ENCODE results near the gene GOLGA8B. TPM values are rescaled to one million over a fixed set of nuclear protein-coding genes. Genes with fewer than 3 reads are reported as not detected.
"Not testable (repeated sequence)": the region's sequence is repeated elsewhere in the genome, so short reads cannot be mapped to it uniquely, and the experiment has no call there.

GOLGA8B gene
- total RNA-seq, 1 donor from 2014 or later = 31.3 TPM

- TF ChIP-seq CTCF (IDR thresholded peaks at IDR 0.05) = no peak
- no peaks in the 10 kb centered on the region for H3K4me1 ChIP-seq
- no peak overlapping the region for H3K27ac ChIP-seq
- intact Hi-C loops (cut with DNase I) = no loop called here
- H3K9me3 ChIP-seq = no peaks in the 10 kb centered on the region
- DNase-seq (ENCODE audit: low spot score in 2 of 2) = no peak
- no peaks in the 10 kb centered on the region for H3K36me3 ChIP-seq
- no peaks in the 10 kb centered on the region for H3K27me3 ChIP-seq
- H3K4me3 ChIP-seq = no peak overlapping the region
Observed at GRCh38 chr15:34597316-34597715, 13.9 kb upstream of the GOLGA8B start.

- no peak overlapping the region for H3K4me3 ChIP-seq
Observed at GRCh38 chr15:34594361-34594760, 10.9 kb upstream of the GOLGA8B start.

GRCh38 chr15:34591306-34591705 is 7.9 kb upstream of the GOLGA8B start:
- Histone ChIP-seq H3K4me3 (no peak overlapping the region), H3K27ac (no peak overlapping the region), H3K9me3 (no peaks in the 10 kb centered on the region), H3K4me1 (no peaks in the 10 kb centered on the region), H3K36me3 (no peaks in the 10 kb centered on the region), H3K27me3 (no peaks in the 10 kb centered on the region)
- intact Hi-C loops (cut with DNase I) = no loop called here
- no peak for TF ChIP-seq CTCF (IDR thresholded peaks at IDR 0.05)
- no peak for DNase-seq (ENCODE audit: low spot score in 2 of 2)

More at GRCh38 chr15:34594361-34594760, 10.9 kb upstream of the GOLGA8B start:
- no peaks in the 10 kb centered on the region for H3K4me1 ChIP-seq
- DNase-seq (ENCODE audit: low spot score in 2 of 2) = no peak
- no peaks in the 10 kb centered on the region for H3K27me3 ChIP-seq
- intact Hi-C loops (cut with DNase I) = no loop called here
- H3K36me3 ChIP-seq = no peaks in the 10 kb centered on the region
- no peak overlapping the region for H3K27ac ChIP-seq
- H3K9me3 ChIP-seq = no peaks in the 10 kb centered on the region
- TF ChIP-seq CTCF (IDR thresholded peaks at IDR 0.05) = no peak

GRCh38 chr15:34588046-34588674 is 4.7 kb upstream of the GOLGA8B start:
- no peaks in the 10 kb centered on the region for H3K27me3 ChIP-seq
- H3K4me1 ChIP-seq = peaks cover 5 to 7% of the 10 kb centered on the region in 2 donors
- H3K9me3 ChIP-seq = no peaks in the 10 kb centered on the region
- peak overlapping the region; percentile 28 to 51 for H3K4me3 ChIP-seq
- peak; percentile 74 to 84 (median 75) for TF ChIP-seq CTCF (IDR thresholded peaks at IDR 0.05)
- intact Hi-C loops (cut with DNase I) = loop anchor here (5.0 kb wide), 2 partner anchors 251 to 531 kb away; partner anchors contain the start of gene SLC12A6
- H3K27ac ChIP-seq = peak overlapping the region; percentile 3 to 50
- peak in 1 of 2 donors; percentile 85 for DNase-seq (ENCODE audit: low spot score in 2 of 2)
- no peaks in the 10 kb centered on the region for H3K36me3 ChIP-seq

- H3K36me3 ChIP-seq; DNase-seq (ENCODE audit: low spot score in 2 of 2); H3K4me3 ChIP-seq; H3K27me3 ChIP-seq; H3K9me3 ChIP-seq; H3K27ac ChIP-seq: not testable (repeated sequence)
- intact Hi-C loops (cut with DNase I) = loop anchor here (5.0 kb wide), 2 partner anchors 249 to 529 kb away; partner anchors contain the start of gene SLC12A6
- peaks cover 7 to 13% of the 10 kb centered on the region in 2 donors for H3K4me1 ChIP-seq
Observed at GRCh38 chr15:34585966-34586365, 2.5 kb upstream of the GOLGA8B start.

GRCh38 chr15:34584996-34585395 is 1.5 kb upstream of the GOLGA8B start:
- Histone ChIP-seq H3K27me3 (no peaks in the 10 kb centered on the region), H3K4me1 (peaks cover 7 to 19% of the 10 kb centered on the region in 2 donors), H3K36me3 (no peaks in the 10 kb centered on the region), H3K4me3 (no peak overlapping the region), H3K9me3 (no peaks in the 10 kb centered on the region), H3K27ac (no peak overlapping the region)
- DNase-seq (ENCODE audit: low spot score in 2 of 2) = no peak
- TF ChIP-seq CTCF (IDR thresholded peaks at IDR 0.05) = no peak
- intact Hi-C loops (cut with DNase I) = loop anchor here (5.0 kb wide), 3 partner anchors 248 to 528 kb away; partner anchors contain the start of genes EMC4 and SLC12A6

Measured in ascending aorta (tissue), 2 donors.